ENCODE data around the gene OLIG1. TPM values are rescaled to one million over a fixed set of nuclear protein-coding genes. Genes with fewer than 3 reads are reported as not detected.

OLIG1 gene
- total and polyA plus RNA-seq, 2 of the 8 experiments (the other 6 are each of a cell fraction or from before 2014, with no cell fraction given), result 0.65 to 1.2 TPM

GRCh38 chr21:33115631-33116510, 45.9 kb downstream of the OLIG1 start:
- Histone ChIP-seq H2BK12ac (ENCODE audit: low read depth, low read length) (no peak overlapping the region), H3K4me2 (ENCODE audit: insufficient read depth in 1 of 2, low read depth in 2 of 2, low read length in 2 of 2) (no peak overlapping the region; a peak in 1 of 4 replicates), H3K36me3 (ENCODE audit: control insufficient read depth in 2 of 4, insufficient read depth in 4 of 4, low read length in 3 of 4) (no peaks in the 10 kb centered on the region), H3K23ac (ENCODE audit: insufficient read length) (no peak overlapping the region), H3K9me3 (ENCODE audit: insufficient read depth in 2 of 2, low read depth in 1 of 2, low read length in 1 of 2) (no peaks in the 10 kb centered on the region), H3K23me2 (ENCODE audit: low read depth, low read length) (no peaks in the 10 kb centered on the region), H3K4me3 (ENCODE audit: extremely low read depth in 1 of 4, insufficient read depth in 2 of 4, low read depth in 3 of 4, low read length in 4 of 4) (no peak overlapping the region), H3K79me2 (ENCODE audit: control insufficient read depth in 1 of 2, insufficient read depth in 2 of 2, low read length in 2 of 2) (no peaks in the 10 kb centered on the region), H3K79me1 (ENCODE audit: low read depth, low read length) (no peaks in the 10 kb centered on the region), H2BK15ac (ENCODE audit: low read length) (no peak overlapping the region), H3K14ac (ENCODE audit: insufficient read length) (no peak overlapping the region), H3K9ac (replicated peaks in 1 of 4; ENCODE audit: extremely low read depth in 1 of 4, low read depth in 3 of 4, low read length in 3 of 4) (no peak overlapping the region), H2BK120ac (replicated peaks; ENCODE audit: low read depth, low read length) (no peak overlapping the region), H2BK20ac (ENCODE audit: low read length) (no peak overlapping the region), H3K27me3 (replicated peaks in 1 of 4; ENCODE audit: control insufficient read depth in 3 of 4, extremely low read depth in 1 of 4, insufficient read depth in 3 of 4, low read length in 3 of 4) (no peaks in the 10 kb centered on the region; a peak in 3 of 7 replicates), H4K8ac (ENCODE audit: extremely low read depth, insufficient read depth, low read length) (no peak overlapping the region), H4K20me1 (replicated peaks in 1 of 2; ENCODE audit: control insufficient read depth in 1 of 2, insufficient read depth in 2 of 2, low read length in 2 of 2) (no peaks in the 10 kb centered on the region), H3K4ac (replicated peaks; ENCODE audit: insufficient read length, low read depth, low read length) (no peak overlapping the region), H3K18ac (ENCODE audit: extremely low read depth, low read length) (no peak overlapping the region), H4K5ac (ENCODE audit: insufficient read length, low read depth, low read length) (no peak overlapping the region), H2AFZ (ENCODE audit: low read length) (no peak overlapping the region), H3K4me1 (replicated peaks in 1 of 4; ENCODE audit: control insufficient read depth in 3 of 4, insufficient read depth in 4 of 4, low read length in 3 of 4) (peaks cover 5 to 14% (median 10%) of the 10 kb centered on the region in 4 experiments; a peak in 6 of 7 replicates), H2AK5ac (ENCODE audit: low read depth, low read length) (no peak overlapping the region), H2BK5ac (ENCODE audit: low read depth, low read length) (no peak overlapping the region; the same call in 1 of the 2 replicates), H3K27ac (ENCODE audit: low read depth, low read length) (no peak overlapping the region), H3K56ac (replicated peaks; ENCODE audit: insufficient read length, low read depth, low read length) (no peak overlapping the region), H4K91ac (replicated peaks; ENCODE audit: insufficient read length, low read length) (no peak overlapping the region)
- no peak for FAIRE-seq
- ChIA-PET CTCF (ENCODE audit: partially characterized antibody) (interaction anchor here (1.2 to 2.1 kb wide), 5 partner anchors 11 to 122 kb away, joined by 3 to 6 read pairs (median 4); no protein-coding TSS in a partner anchor), POLR2A (ENCODE audit: partially characterized antibody) (interaction anchor here (1.5 kb wide), 1 partner anchor 10 kb away, joined by 3 read pairs; no protein-coding TSS in a partner anchor)
- WGBS, 2 experiments (ENCODE audit: extremely low coverage in 1 of 2, insufficient coverage in 1 of 2, insufficient read length in 1 of 2, insufficient replicate concordance in 2 of 2, low coverage in 1 of 2, low lambda C conversion rate in 2 of 2, missing lambda C conversion rate in 1 of 2), result 91% methylated on average over 20 of the region's 20 CpGs; no CpG with 5 or more reads in 1 of the 2 experiments
- DNase-seq (ENCODE audit: low read depth in 1 of 2, low spot score in 2 of 2), result no peak
- no peak for TF ChIP-seq TEAD4 (IDR thresholded peaks at IDR 0.05; ENCODE audit: low read depth, low read length)
- TF ChIP-seq MAFK (IDR thresholded peaks at IDR 0.05; ENCODE audit: low read depth, low read length), result no peak
- TF ChIP-seq EGR1 (IDR thresholded peaks at IDR 0.05; ENCODE audit: borderline replicate concordance, low read depth, low read length), result no peak
- TF ChIP-seq USF2 (IDR thresholded peaks at IDR 0.05; ENCODE audit: low read length), result no peak
- TF ChIP-seq NRF1 (IDR thresholded peaks at IDR 0.05; ENCODE audit: low read depth, low read length), result no peak
- no peak for TF ChIP-seq ATF3 (IDR thresholded peaks at IDR 0.05; ENCODE audit: insufficient read depth, low read depth, low read length)
- no peak for TF ChIP-seq SIX5 (IDR thresholded peaks at IDR 0.05; ENCODE audit: low read depth, low read length)
- no peak for TF ChIP-seq HDAC2 (IDR thresholded peaks at IDR 0.05; ENCODE audit: borderline replicate concordance in 1 of 2, low read depth in 2 of 2, low read length in 2 of 2)

Data from H1 (cell line).